Hair follicular keratinocyte (primary cell): ENCODE measurements around the gene RNPEP. TPM values are rescaled to one million over a fixed set of nuclear protein-coding genes. Genes with fewer than 3 reads are reported as not detected.

Source experiments
- total RNA-seq: library from RNA; depleted of rRNA; stranded (reverse); fragments of >200 nt; gene quantifications from 2 replicates; pipeline ENCODE4 v1.2.3, GENCODE V29; 2015

Gene RNPEP, protein sequence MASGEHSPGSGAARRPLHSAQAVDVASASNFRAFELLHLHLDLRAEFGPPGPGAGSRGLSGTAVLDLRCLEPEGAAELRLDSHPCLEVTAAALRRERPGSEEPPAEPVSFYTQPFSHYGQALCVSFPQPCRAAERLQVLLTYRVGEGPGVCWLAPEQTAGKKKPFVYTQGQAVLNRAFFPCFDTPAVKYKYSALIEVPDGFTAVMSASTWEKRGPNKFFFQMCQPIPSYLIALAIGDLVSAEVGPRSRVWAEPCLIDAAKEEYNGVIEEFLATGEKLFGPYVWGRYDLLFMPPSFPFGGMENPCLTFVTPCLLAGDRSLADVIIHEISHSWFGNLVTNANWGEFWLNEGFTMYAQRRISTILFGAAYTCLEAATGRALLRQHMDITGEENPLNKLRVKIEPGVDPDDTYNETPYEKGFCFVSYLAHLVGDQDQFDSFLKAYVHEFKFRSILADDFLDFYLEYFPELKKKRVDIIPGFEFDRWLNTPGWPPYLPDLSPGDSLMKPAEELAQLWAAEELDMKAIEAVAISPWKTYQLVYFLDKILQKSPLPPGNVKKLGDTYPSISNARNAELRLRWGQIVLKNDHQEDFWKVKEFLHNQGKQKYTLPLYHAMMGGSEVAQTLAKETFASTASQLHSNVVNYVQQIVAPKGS
- total RNA-seq, result 81.5 and 96.3 TPM in 2 replicates

GRCh38 chr1:201982623-201983379 is at the start of gene RNPEP:
RNPEP (plus strand) TSS chr1:201982648; CDS start chr1:201982667, 19 bp downstream.

GRCh38 chr1:201946224-201946908 is 36.1 kb upstream of the RNPEP start, which contains the start of gene LMOD1:
LMOD1 (minus strand) TSS chr1:201946548; CDS start chr1:201946340, 208 bp downstream.

DNA sequence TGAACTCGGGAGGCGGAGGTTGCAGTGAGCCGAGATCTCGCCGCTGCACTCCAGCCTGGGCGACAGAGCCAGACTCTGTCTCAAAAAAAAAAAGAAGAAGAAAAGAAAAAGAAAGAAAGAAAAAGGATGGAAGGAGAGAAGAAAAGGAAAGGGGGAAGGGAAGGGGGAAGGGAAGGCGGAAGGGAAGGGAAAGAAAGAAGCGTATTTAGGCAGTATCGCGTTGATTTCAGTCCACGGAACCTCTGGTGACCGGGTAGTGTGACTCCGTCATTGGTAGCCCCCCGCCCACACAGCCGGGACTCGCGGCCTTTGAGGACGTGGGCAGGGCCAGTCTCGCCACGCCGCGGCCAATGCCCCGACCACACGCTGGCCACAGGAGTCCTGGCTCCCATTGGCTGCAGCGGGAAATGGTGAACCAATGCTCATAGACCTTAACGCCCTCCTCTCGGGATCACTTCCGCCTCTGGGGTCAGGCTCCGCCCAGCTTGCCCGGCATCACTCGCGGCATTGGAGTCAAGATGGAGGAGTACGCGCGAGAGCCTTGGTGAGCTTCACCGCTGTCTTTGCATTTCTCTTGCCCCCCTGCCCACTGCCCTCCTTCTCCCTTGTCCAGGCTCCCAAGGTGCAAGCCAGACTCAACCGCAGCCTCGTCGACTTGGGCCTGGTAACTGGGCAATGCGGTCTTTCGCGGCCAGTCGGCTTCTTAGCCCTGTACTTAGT is 27.3 kb upstream of the RNPEP start, which contains the start of gene TIMM17A:
TIMM17A (plus strand) TSS at position 495 of the 720 bp plus-strand sequence; CDS start at position 519, 24 bp downstream.

GRCh38 chr1:202010180-202011015 is 27.9 kb downstream of the RNPEP start, which contains the start of gene ELF3:
ELF3 (plus strand) TSS chr1:202010587; CDS start chr1:202011137, 550 bp downstream.

Other genes with a start within 250 kb of the RNPEP start
- gene IPO9, start 153.5 kb upstream of the RNPEP start, total RNA-seq, result 13.4 and 19.6 TPM in 2 replicates
- gene SHISA4, start 93.8 kb upstream of the RNPEP start, total RNA-seq, result 2.5 and 4.4 TPM in 2 replicates
- 0.08 TPM in 1 of 2 replicates, not detected in the other for gene LMOD1, start 36.1 kb upstream of the RNPEP start, total RNA-seq
- gene TIMM17A, start 27.1 kb upstream of the RNPEP start, total RNA-seq, result 50.1 and 69.7 TPM in 2 replicates
- 0.62 TPM in 1 of 2 replicates, not detected in the other for gene ELF3, start 27.9 kb downstream of the RNPEP start, total RNA-seq
- gene GPR37L1, start 140.3 kb downstream of the RNPEP start, total RNA-seq, result not detected in 2 replicates
- 25.4 and 32.6 TPM in 2 replicates for gene ARL8A, start 162.1 kb downstream of the RNPEP start, total RNA-seq
- gene PTPN7, start 178.0 kb downstream of the RNPEP start, total RNA-seq, result not detected in 2 replicates
- 0.04 and 0.16 TPM in 2 replicates for gene LGR6, start 211.2 kb downstream of the RNPEP start, total RNA-seq